Raji (cell line): Measurements from ENCODE around the gene ADGRL1.

ENCODE experiments used
- POLR2A ChIP-seq: IDR thresholded peaks from 2 replicates; pipeline ENCODE4 v1.6.1; 2011; ENCODE audit warnings: low read depth, low read length, control low read depth; ENCODE audit not compliant: insufficient read depth

Gene ADGRL1

DNA sequence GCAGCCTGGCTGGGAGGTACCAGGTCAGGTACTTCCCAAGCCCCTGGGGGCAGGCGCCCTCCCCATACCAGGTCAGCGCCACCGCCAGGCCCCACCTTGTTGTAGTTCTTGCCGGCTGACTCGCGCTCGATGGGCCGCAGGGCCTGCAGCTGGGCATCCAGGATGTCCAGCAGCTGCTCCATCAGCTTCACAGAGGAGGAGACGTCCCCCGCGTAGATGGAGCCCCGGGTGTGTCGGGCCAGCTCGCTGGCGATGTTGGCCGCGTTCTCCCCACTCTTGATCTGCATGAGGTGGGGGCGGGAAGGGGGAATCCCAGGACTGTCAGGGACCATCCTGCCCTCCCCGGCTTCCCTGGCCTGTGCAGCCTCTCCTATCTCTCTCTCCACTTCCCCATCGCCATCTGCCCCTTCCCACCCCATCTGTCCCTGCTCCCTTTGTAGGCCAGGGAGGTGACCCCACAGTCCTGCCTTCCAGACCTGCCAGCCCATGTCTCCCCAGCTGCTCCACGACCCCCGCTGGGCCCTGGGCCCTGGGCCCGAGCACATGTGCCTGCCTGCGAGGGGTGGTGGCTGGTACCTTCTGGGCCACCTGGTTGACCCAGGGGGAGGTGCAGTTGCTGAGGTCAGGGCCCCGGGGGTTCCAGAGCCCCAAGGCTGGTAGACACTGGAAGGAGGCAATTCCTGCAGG, 45.8 kb downstream of the ADGRL1 start:
- no peak for TF ChIP-seq POLR2A

DNA sequence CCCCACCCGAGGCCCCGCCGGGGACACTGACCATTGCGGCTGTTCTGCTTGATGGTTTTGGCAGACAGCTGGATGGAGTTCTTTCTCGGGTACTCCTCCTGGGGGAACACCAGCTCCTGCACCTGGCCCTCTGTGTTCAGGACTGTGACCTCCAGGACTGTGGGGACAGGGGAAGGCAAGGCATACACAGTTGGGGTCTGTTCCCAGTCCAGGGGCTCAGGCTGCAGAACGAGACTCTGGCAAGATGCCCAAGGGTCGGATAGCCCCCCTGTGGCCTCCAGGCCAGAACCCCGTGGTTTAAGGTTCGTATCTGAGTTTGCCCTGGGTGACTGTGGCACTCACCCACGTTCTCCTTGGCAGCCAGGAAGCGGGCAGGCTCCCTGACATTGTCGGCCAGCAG, 46.9 kb downstream of the ADGRL1 start:
- no peak for TF ChIP-seq POLR2A

- no peak for TF ChIP-seq POLR2A
Measured at GRCh38 chr19:14158276-14159023, 47.5 kb downstream of the ADGRL1 start.

DNA sequence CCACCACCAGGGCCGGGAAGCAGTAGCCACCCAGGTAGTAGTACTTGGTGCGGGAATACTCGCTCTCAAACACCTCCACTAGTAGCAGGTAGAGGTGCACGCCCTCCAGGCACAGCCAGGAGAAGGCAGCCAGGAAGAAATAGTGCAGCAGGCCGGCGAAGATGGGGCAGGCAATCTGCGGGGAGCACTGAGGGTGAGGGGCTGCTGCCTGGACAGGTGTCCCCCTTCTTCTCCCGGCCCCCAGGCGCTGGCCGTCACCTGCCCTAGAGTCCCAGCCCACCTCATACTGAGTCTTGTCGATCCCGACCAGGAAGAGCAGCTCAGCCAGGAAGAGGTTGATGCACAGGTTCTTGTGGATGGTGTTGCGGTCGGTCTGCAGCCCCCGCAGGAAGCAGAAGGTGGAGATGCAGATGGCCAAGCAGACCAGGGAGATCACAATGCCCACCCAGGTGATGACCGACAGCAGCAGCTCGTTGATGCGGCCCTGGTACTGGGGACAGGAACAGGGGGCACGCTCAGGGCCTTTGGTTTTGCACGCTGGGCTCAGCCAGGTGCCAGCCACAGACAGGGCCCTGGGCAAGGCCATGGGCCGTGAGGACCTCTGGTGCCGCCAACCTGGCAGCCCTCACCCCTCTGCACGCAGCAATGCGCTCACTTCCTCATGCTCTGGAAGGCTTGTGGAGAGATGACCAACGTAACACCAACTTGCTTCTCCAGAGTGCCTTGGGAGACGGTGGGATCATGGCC, 48.8 kb downstream of the ADGRL1 start:
- TF ChIP-seq POLR2A = no peak

GRCh38 chr19:14156122-14156521, 49.8 kb downstream of the ADGRL1 start:
- TF ChIP-seq POLR2A = no peak

DNA sequence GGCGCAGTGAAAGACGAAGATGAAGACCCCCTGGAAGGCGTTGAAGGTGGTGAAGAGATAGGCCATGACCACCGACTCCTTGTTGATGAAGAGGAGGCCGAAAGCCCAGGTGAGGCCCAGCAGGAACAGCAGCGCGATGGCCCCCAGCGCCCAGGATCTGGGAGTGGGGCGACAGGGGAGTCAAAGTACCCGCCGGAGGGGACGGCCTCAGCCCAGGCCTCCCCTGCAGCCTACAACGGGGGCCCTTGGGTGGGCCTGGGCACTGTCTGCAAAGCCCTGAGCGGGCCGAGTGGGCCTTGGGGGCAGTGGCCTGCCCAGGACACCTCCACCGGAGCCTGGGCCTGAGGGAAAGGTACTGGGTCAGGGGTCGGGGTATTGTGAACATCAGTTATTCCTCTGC, 50.6 kb downstream of the ADGRL1 start:
- TF ChIP-seq POLR2A = no peak

GRCh38 chr19:14152713-14153112, 53.3 kb downstream of the ADGRL1 start:
- TF ChIP-seq POLR2A = no peak

GRCh38 chr19:14150770-14151661, 55.0 kb downstream of the ADGRL1 start:
- TF ChIP-seq POLR2A = no peak

GRCh38 chr19:14150041-14150769, 55.8 kb downstream of the ADGRL1 start:
- no peak for TF ChIP-seq POLR2A

DNA sequence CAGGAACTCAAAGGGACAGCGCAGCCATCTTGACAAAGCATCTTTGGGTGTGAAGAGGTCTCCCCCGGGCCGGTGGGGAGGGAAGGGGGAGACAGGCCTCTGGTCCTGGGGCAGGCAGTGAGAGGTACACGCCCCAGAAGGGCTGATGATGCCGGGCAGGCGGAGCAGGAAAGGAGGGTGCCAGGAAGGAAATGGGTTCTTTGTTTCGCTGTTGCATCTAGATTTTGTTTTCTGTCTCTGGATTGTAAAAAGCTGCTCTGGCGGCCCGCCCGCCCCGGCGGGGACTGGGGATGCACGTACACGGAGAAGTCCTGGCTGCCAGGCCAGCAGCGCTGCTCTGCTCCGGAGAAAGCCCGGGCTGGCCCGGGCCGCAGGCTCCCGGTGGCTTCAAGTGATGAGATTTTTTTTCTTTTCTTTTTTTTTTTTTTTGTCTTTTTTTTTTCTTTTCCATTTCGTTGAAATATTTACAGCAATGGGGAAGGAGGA, 56.4 kb downstream of the ADGRL1 start:
- no peak for TF ChIP-seq POLR2A

GRCh38 chr19:14148751-14149410, 57.1 kb downstream of the ADGRL1 start:
- no peak for TF ChIP-seq POLR2A

GRCh38 chr19:14147797-14148605, 58.0 kb downstream of the ADGRL1 start:
- TF ChIP-seq POLR2A = no peak

- no peak for TF ChIP-seq POLR2A
Measured at GRCh38 chr19:14146789-14147216, 59.2 kb downstream of the ADGRL1 start.
